Bronchial epithelial cell (primary cell): ENCODE measurements around the gene MS4A10. TPM values are rescaled to one million over a fixed set of nuclear protein-coding genes. Genes with fewer than 3 reads are reported as not detected.

Source experiments
- DNase-seq: peaks from one replicate; pipeline ENCODE4 v3.0.0-alpha.2; 2010; ENCODE audit warnings: low read depth
- FAIRE-seq: peaks from 2 replicates; lab custom pipeline; 2011; peaks lifted over from hg19 to GRCh38; lab: Jason Lieb, UNC
- H3K27me3 ChIP-seq: 2 replicates; pipeline ENCODE4 v1.5.1; 2011; ENCODE audit warnings: low read length; ENCODE audit not compliant: control insufficient read depth, insufficient read depth
- H3K36me3 ChIP-seq: 2 replicates; pipeline ENCODE4 v1.5.1; 2011; ENCODE audit warnings: low read length; ENCODE audit not compliant: control insufficient read depth, insufficient read depth
- H3K4me3 ChIP-seq: 2 replicates; pipeline ENCODE4 v1.5.1; 2011; ENCODE audit warnings: mild to moderate bottlenecking, low read depth, low read length, control low read depth
- CTCF ChIP-seq: IDR thresholded peaks from 2 replicates; pipeline ENCODE4 v1.5.1; 2011; ENCODE audit warnings: mild to moderate bottlenecking, moderate library complexity, low read length, control low read depth, inconsistent platforms; ENCODE audit not compliant: insufficient read depth, severe bottlenecking
- total RNA-seq: library from RNA; depleted of rRNA; stranded (reverse); fragments of >200 nt; gene quantifications from 2 replicates; pipeline ENCODE4 v1.2.1, GENCODE V29; 2014

Gene MS4A10
- total RNA-seq, 1 donor from 2014 or later: not detected

- no peaks in the 10 kb centered on the region for H3K36me3 ChIP-seq
- no peak for TF ChIP-seq CTCF
- no peak for FAIRE-seq
- no peaks in the 10 kb centered on the region for H3K27me3 ChIP-seq
- DNase-seq: no peak
- no peak overlapping the region for H3K4me3 ChIP-seq
These were observed 40.0 kb downstream of the MS4A10 start for GRCh38 chr11:60825118-60825517.

GRCh38 chr11:60825790-60826189 lies 40.7 kb downstream of the MS4A10 start:
- H3K36me3 ChIP-seq: no peaks in the 10 kb centered on the region
- TF ChIP-seq CTCF: no peak
- FAIRE-seq (no peak), DNase-seq (no peak)
- no peak overlapping the region for H3K4me3 ChIP-seq
- no peaks in the 10 kb centered on the region for H3K27me3 ChIP-seq

DNA sequence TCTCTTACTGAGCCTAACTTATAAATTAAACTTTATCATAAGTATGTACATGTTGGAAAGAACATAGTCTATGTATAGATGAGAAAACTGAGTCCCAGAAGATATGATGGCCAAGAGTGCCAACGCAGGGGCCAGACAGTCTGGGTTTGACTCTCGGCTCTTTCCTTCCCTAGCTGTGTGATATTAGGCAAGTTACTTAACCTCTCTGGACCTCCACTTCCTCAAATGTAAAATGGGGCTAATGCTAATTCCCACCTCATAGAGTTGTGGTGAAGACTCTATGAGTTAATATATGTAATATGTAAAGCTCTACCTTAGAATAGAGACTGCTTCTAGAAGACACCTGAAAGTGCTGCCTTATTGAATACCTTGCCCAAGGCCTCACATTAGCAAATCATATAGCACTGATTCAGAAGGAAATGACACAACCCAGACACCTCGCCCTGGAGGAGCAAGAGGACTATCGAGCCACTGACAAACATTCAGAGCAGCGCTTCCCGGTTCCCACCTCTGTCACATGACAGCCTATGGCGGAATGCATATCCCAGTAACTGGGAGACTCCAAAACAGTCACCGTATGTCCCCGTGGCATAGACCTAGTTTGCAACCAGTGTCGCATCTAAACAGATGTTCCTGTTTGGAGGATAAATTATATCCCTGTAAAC lies 45.5 kb downstream of the MS4A10 start:
- TF ChIP-seq CTCF: no peak
- Histone ChIP-seq H3K27me3 (no peaks in the 10 kb centered on the region), H3K36me3 (no peaks in the 10 kb centered on the region), H3K4me3 (no peak overlapping the region)
- FAIRE-seq (no peak), DNase-seq (peak; percentile 85)

GRCh38 chr11:60831143-60831500 lies 46.0 kb downstream of the MS4A10 start:
- peak; percentile 86 for TF ChIP-seq CTCF
- FAIRE-seq (no peak), DNase-seq (peak; percentile 76)
- no peak overlapping the region for H3K4me3 ChIP-seq
- H3K36me3 ChIP-seq: no peaks in the 10 kb centered on the region
- no peaks in the 10 kb centered on the region for H3K27me3 ChIP-seq

DNA sequence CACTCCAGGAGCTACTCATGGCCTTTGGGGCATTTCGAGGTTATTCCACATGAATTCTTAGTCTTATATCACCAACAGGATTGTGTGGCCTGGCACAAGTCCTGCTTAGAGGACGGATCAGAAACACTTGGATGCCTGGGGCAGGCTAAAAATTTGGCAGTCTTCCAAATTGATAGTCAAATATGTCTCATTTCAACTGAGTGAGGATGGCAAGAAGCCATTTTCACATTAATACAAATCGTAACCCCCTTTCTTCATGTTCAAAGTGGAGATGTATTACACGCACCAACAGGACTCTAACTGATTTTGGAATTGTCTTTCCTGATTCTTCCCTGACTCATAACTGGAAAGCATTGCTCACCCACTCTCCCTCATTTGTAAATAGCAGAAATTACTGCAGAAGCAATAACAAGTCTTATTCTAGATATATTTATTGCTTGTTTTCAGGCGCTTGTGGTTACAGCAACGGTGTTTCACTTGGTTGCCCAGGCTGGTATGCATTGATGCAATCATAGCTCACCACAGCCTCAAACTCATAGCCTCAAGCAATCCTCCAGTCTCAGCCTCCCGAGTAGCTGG lies 46.5 kb downstream of the MS4A10 start:
- no peak for FAIRE-seq
- peak; percentile 84 for DNase-seq
- TF ChIP-seq CTCF: no peak

More for the DNA sequence above, 46.5 kb downstream of the MS4A10 start:
- Histone ChIP-seq H3K4me3 (no peak overlapping the region), H3K27me3 (no peaks in the 10 kb centered on the region), H3K36me3 (no peaks in the 10 kb centered on the region)
